HCT116 (cell line): ENCODE results near the gene ACSM6. TPM values are rescaled to one million over a fixed set of nuclear protein-coding genes. Genes with fewer than 3 reads are reported as not detected.

Source experiments
- ATAC-seq: fragments of 200-7000 bp; cut with Tn5 transposase; 2 replicates; pipeline ENCODE4 v1.9.1; 2020; ENCODE audit warnings: mild to moderate bottlenecking, moderate library complexity
- BruUV-seq: library from RNA; stranded (reverse); fragments of 400-500 nt; replicated peaks from 2 replicates; lab custom pipeline; 2021; lab: Mats Ljungman, UMichigan
- CTCF ChIA-PET: fragments of 300-600 bp; sonication (Branson Sonifier 250); formaldehyde crosslinking; loops from one replicate; lab custom pipeline; 2021; ENCODE audit warnings: antibody characterized with exemption; lab: Charles Lee
- POLR2A ChIA-PET: fragments of 300-600, 350-600 bp; sonication (Branson Sonifier 250); formaldehyde crosslinking; loops from one replicate; lab custom pipeline; 2021; ENCODE audit warnings: antibody characterized with exemption; lab: Charles Lee
- RAD21 ChIA-PET, 2 experiments: fragments of 300-600 bp; sonication (Branson Sonifier 250); formaldehyde crosslinking; loops; one replicate each; lab custom pipeline; 2023; ENCODE audit warnings: low total read pairs in 2 of 2; ENCODE audit not compliant: uncharacterized antibody in 2 of 2, unreplicated experiment in 2 of 2, low non-redundant PET in 1 of 2; lab: Charles Lee
- DNase-seq: peaks from one replicate; pipeline ENCODE4 v3.0.0-alpha.2; 2010; ENCODE audit warnings: low read depth, low spot score
- H2AFZ ChIP-seq: fragments of 200-600 bp; shearing (Covaris generic), sonication (generic); 2 replicates; pipeline ENCODE4 v1.6.1; 2017; ENCODE audit warnings: low read depth, mixed run types, mixed read lengths, antibody characterized with exemption, low read length; ENCODE audit not compliant: poor library complexity, severe bottlenecking
- H3K27ac ChIP-seq: 2 replicates; pipeline ENCODE4 v1.5.1; 2012; ENCODE audit warnings: low read depth, low read length
- H3K27me3 ChIP-seq: fragments of 200-600 bp; sonication (generic); 2 replicates; pipeline ENCODE4 v1.6.1; 2016; ENCODE audit warnings: mixed run types, low read length, mixed read lengths; ENCODE audit not compliant: insufficient read depth
- H3K36me3 ChIP-seq, 2 experiments: fragments of 200-500 bp in 1 of 2; fragments of 200-600 bp in 1 of 2; sonication (Bioruptor generic) in 1 of 2; sonication (generic) in 1 of 2; 2 replicates each; pipeline versions ENCODE4 v1.5.1 to v1.6.1; 2014 to 2016; ENCODE audit warnings: low read length in 2 of 2, inconsistent platforms in 1 of 2, mixed read lengths in 1 of 2, mixed run types in 1 of 2; ENCODE audit not compliant: insufficient read depth in 2 of 2, control insufficient read depth in 1 of 2
- H3K4me1 ChIP-seq, 2 experiments: fragments of 200-600 bp in 1 of 2; sonication (generic) in 1 of 2; 2 replicates each; pipeline versions ENCODE4 v1.5.1 to v1.6.1; 2012 to 2017; ENCODE audit warnings: low read length in 2 of 2, inconsistent platforms in 1 of 2, mild to moderate bottlenecking in 1 of 2, mixed read lengths in 1 of 2, mixed run types in 1 of 2, moderate library complexity in 1 of 2; ENCODE audit not compliant: insufficient read depth in 2 of 2, control insufficient read depth in 1 of 2
- H3K4me2 ChIP-seq: fragments of 200-600 bp; sonication (generic); 2 replicates; pipeline ENCODE4 v1.6.1; 2017; ENCODE audit warnings: mixed run types, low read length, mixed read lengths
- H3K4me3 ChIP-seq, 2 experiments: fragments of 200-600 bp in 1 of 2; sonication (generic) in 1 of 2; replicated peaks in 1 of 2; 2 replicates each; pipeline ENCODE4 v1.5.1; 2011 to 2016; ENCODE audit warnings: low read length in 2 of 2, control low read depth in 1 of 2, low read depth in 1 of 2, mild to moderate bottlenecking in 1 of 2, mixed read lengths in 1 of 2, mixed run types in 1 of 2
- H3K79me2 ChIP-seq: fragments of 200-600 bp; sonication (generic); 2 replicates; pipeline ENCODE4 v1.6.1; 2017; ENCODE audit warnings: mild to moderate bottlenecking, mixed run types, low read length, moderate library complexity, mixed read lengths; ENCODE audit not compliant: insufficient read depth
- H3K9ac ChIP-seq: fragments of 200-600 bp; sonication (generic); 2 replicates; pipeline ENCODE4 v1.6.1; 2016; ENCODE audit warnings: low read length, mixed read lengths
- H3K9me2 ChIP-seq: fragments of 200-600 bp; sonication (generic), shearing (Covaris generic); 2 replicates; pipeline ENCODE4 v1.6.1; 2017; ENCODE audit warnings: mixed run types, mild to moderate bottlenecking, moderate library complexity; ENCODE audit not compliant: insufficient read depth
- H3K9me3 ChIP-seq, 2 experiments: fragments of 200-500 bp in 1 of 2; fragments of 200-600 bp in 1 of 2; sonication (Bioruptor generic) in 1 of 2; sonication (generic) in 1 of 2; 2 replicates each; pipeline ENCODE4 v1.6.1; 2014 to 2017; ENCODE audit warnings: low read length in 2 of 2, mixed read lengths in 2 of 2, inconsistent platforms in 1 of 2, low read depth in 1 of 2, mild to moderate bottlenecking in 1 of 2, mixed run types in 1 of 2, moderate library complexity in 1 of 2; ENCODE audit not compliant: control insufficient read depth in 1 of 2, insufficient read depth in 1 of 2
- H4K20me1 ChIP-seq: fragments of 200-600 bp; sonication (generic), shearing (Covaris generic); 2 replicates; pipeline ENCODE4 v1.6.1; 2017; ENCODE audit warnings: mixed run types, mild to moderate bottlenecking, moderate library complexity; ENCODE audit not compliant: insufficient read depth
- CEBPB ChIP-seq: IDR thresholded peaks from 2 replicates; pipeline ENCODE4 v1.6.1; 2012; ENCODE audit warnings: low read depth
- CTCF ChIP-seq, 3 experiments: fragments of 200-600 bp in 1 of 3; sonication (generic) in 1 of 3; IDR thresholded peaks in 2 of 3; conservative IDR thresholded peaks in 1 of 3; 2 replicates each; pipeline ENCODE4 v1.5.1; 2012 to 2017; ENCODE audit warnings: low read depth in 2 of 3, low read length in 2 of 3, antibody characterized with exemption in 1 of 3, borderline replicate concordance in 1 of 3, control low read depth in 1 of 3, mild to moderate bottlenecking in 1 of 3, mixed read lengths in 1 of 3, mixed run types in 1 of 3, moderate library complexity in 1 of 3; ENCODE audit not compliant: insufficient read depth in 1 of 3
- ELF1 ChIP-seq: IDR thresholded peaks from 2 replicates; pipeline ENCODE4 v1.6.1; 2012; ENCODE audit warnings: low read depth, borderline replicate concordance
- EZH2 ChIP-seq: fragments of 200-600 bp; sonication (generic); IDR thresholded peaks from 2 replicates; pipeline ENCODE4 v1.6.1; 2017; ENCODE audit warnings: antibody characterized with exemption, mixed run types
- FOSL1 ChIP-seq: IDR thresholded peaks from 2 replicates; pipeline ENCODE4 v1.6.1; 2012; ENCODE audit warnings: low read depth
- JUND ChIP-seq: IDR thresholded peaks from 2 replicates; pipeline ENCODE4 v1.6.1; 2012
- POLR2A ChIP-seq: IDR thresholded peaks from 2 replicates; pipeline ENCODE4 v1.7.0; 2011; ENCODE audit warnings: borderline replicate concordance; ENCODE audit not compliant: insufficient read depth, insufficient read length; ENCODE audit errors: extremely low read depth
- ZNF274 ChIP-seq: fragments of 200-500 bp; sonication (Bioruptor generic); IDR thresholded peaks from 2 replicates; pipeline ENCODE4 v1.6.1; 2014; ENCODE audit warnings: mild to moderate bottlenecking, low read depth, low read length, inconsistent platforms
- intact Hi-C: fragments of 100-400 bp; cut with micrococcal nuclease; formaldehyde crosslinking; loops from 2 replicates; pipeline ENCODE4 v1.10.0; 2022
- total RNA-seq: library from RNA; stranded (reverse); gene quantifications from one replicate; pipeline ENCODE4 v1.2.1, GENCODE V29; 2021; ENCODE audit not compliant: unreplicated experiment

The ACSM6 gene
- total RNA-seq, 1 experiment from 2014 or later: not detected

- POLR2A ChIA-PET: no interaction called here
- ATAC-seq (no peak), DNase-seq (no peak)
- RAD21 ChIA-PET: interaction anchor here in 1 of 2 experiments (2.0 kb wide), 1 partner anchor 115 kb away, joined by 11 read pairs; no protein-coding TSS in a partner anchor
- H3K9me3 ChIP-seq: no peaks in the 10 kb centered on the region
- CTCF ChIA-PET: interaction anchor here (1.8 to 3.2 kb wide), 3 partner anchors 12 to 116 kb away, joined by 12 to 78 read pairs (median 14); no protein-coding TSS in a partner anchor
- no peak overlapping the region for H3K4me3 ChIP-seq
- no peaks in the 10 kb centered on the region for H3K9me2 ChIP-seq
- intact Hi-C loops: loop anchor here (2.0 kb wide), 1 partner anchor 353 kb away; no protein-coding TSS in a partner anchor
- no TSS peak for BruUV-seq
- peaks cover 0 to 15% of the 10 kb centered on the region in 2 experiments; a peak in 1 of 4 replicates for H3K4me1 ChIP-seq
- no peak overlapping the region for H2AFZ ChIP-seq
- H3K4me2 ChIP-seq: no peak overlapping the region
- H4K20me1 ChIP-seq: no peaks in the 10 kb centered on the region
- TF ChIP-seq EZH2 (no peak), POLR2A (no peak), CEBPB (no peak), FOSL1 (no peak), ZNF274 (no peak), CTCF (IDR thresholded peaks at IDR 0.05 in 2 of 3, conservative IDR thresholded peaks at IDR 0.05 in 1 of 3; ENCODE audit: borderline replicate concordance in 1 of 3, insufficient read depth in 1 of 3, low read depth in 2 of 3, low read length in 2 of 3) (no peak), ELF1 (no peak), JUND (no peak)
- H3K27ac ChIP-seq: no peak overlapping the region
- no peaks in the 10 kb centered on the region for H3K27me3 ChIP-seq
- H3K9ac ChIP-seq: no peak overlapping the region
- H3K36me3 ChIP-seq: 0 out of 4 replicates have a peak, but pooled peaks cover 5 to 6% of the 10 kb centered on the region in 2 experiments
- H3K79me2 ChIP-seq: 0 out of 2 replicates have a peak, but pooled peaks cover 12% of the 10 kb centered on the region
Measured at GRCh38 chr10:95247881-95248583, 54.0 kb downstream of the ACSM6 start.
